CD4-positive, alpha-beta T cell treated with Interleukin-1 beta for 1 hour (primary cell): ENCODE measurements around the gene MEOX2.

Experiments used
- DNase-seq, 2 donors: peaks; one replicate each; pipeline ENCODE4 v3.0.0-alpha.2; 2020 to 2022

MEOX2 gene

GRCh38 chr7:15680446-15680845 is 6.0 kb downstream of the MEOX2 start:
- no peak for DNase-seq

- DNase-seq, result no peak
Measured at GRCh38 chr7:15679306-15679705, 7.2 kb downstream of the MEOX2 start.

GRCh38 chr7:15678653-15679052 is 7.8 kb downstream of the MEOX2 start:
- no peak for DNase-seq

- no peak for DNase-seq
Measured at GRCh38 chr7:15675379-15675778, 11.1 kb downstream of the MEOX2 start.

- DNase-seq, result no peak
Measured at GRCh38 chr7:15674586-15674985, 11.9 kb downstream of the MEOX2 start.

- no peak for DNase-seq
Measured at GRCh38 chr7:15669443-15670090, 16.9 kb downstream of the MEOX2 start.

GRCh38 chr7:15667991-15668390 is 18.5 kb downstream of the MEOX2 start:
- DNase-seq, result no peak

- DNase-seq, result no peak
Measured at GRCh38 chr7:15662451-15662850, 24.0 kb downstream of the MEOX2 start.

- no peak for DNase-seq
Measured at GRCh38 chr7:15658247-15658646, 28.2 kb downstream of the MEOX2 start.

GRCh38 chr7:15652776-15653290 is 33.6 kb downstream of the MEOX2 start:
- no peak for DNase-seq

GRCh38 chr7:15651693-15652092 is 34.8 kb downstream of the MEOX2 start:
- no peak for DNase-seq

GRCh38 chr7:15650787-15651186 is 35.7 kb downstream of the MEOX2 start:
- no peak for DNase-seq

- DNase-seq, result no peak
Measured at GRCh38 chr7:15648461-15648961, 38.0 kb downstream of the MEOX2 start.

- no peak for DNase-seq
Measured at GRCh38 chr7:15647309-15647708, 39.2 kb downstream of the MEOX2 start.

GRCh38 chr7:15643000-15643705 is 43.3 kb downstream of the MEOX2 start:
- DNase-seq, result no peak

- DNase-seq, result no peak
Measured at GRCh38 chr7:15628876-15629275, 57.6 kb downstream of the MEOX2 start.

- no peak for DNase-seq
Measured at GRCh38 chr7:15626041-15626440, 60.4 kb downstream of the MEOX2 start.

- DNase-seq, result no peak
Measured at GRCh38 chr7:15625466-15625865, 61.0 kb downstream of the MEOX2 start.

GRCh38 chr7:15621468-15621867 is 65.0 kb downstream of the MEOX2 start:
- no peak for DNase-seq

GRCh38 chr7:15620491-15621185 is 65.8 kb downstream of the MEOX2 start:
- DNase-seq, result no peak

GRCh38 chr7:15618275-15618674 is 68.2 kb downstream of the MEOX2 start:
- no peak for DNase-seq

- no peak for DNase-seq
Measured at GRCh38 chr7:15612205-15612604, 74.3 kb downstream of the MEOX2 start.

- no peak for DNase-seq
Measured at GRCh38 chr7:15610503-15610902, 76.0 kb downstream of the MEOX2 start.

GRCh38 chr7:15609287-15609686 is 77.2 kb downstream of the MEOX2 start:
- DNase-seq, result no peak
